ENCODE measurements around the gene CDRT15.
"Not testable (repeated sequence)": the region's sequence is repeated elsewhere in the genome, so short reads cannot be mapped to it uniquely, and the experiment has no call there.

The CDRT15 gene

DNA sequence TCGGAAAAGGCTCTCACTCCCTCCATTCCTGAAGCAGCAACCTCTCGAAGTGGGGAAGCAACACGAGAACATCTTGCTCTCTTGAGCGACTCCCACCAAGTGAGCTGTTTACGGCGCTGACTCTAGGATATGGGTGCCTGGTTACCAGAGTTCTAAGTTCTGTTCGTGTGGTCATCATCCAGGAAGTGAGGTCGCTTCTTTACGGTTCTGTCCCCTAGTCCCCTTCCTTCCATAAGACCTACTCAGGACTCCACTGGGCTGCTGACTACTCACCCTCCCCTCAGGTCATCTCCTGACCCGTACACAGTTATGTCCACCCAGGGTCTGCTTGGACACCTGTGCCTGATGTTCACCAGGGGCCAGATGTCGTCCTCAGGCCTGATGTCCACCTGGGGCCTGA lies at the start of gene CDRT15:
Gene CDRT15, minus strand, starts transcription at position 101 of the 400 bp plus-strand sequence. Its CDS starts 29 bp downstream, at position 72.
- H3K9me3 ChIP-seq (ENCODE audit: control insufficient read depth, insufficient read depth, low read length); H3K9ac ChIP-seq (ENCODE audit: low read depth, low read length); H3K4me1 ChIP-seq (ENCODE audit: insufficient read depth, low read length); H3K36me3 ChIP-seq (ENCODE audit: insufficient read depth, low read length): not testable (repeated sequence)

DNA sequence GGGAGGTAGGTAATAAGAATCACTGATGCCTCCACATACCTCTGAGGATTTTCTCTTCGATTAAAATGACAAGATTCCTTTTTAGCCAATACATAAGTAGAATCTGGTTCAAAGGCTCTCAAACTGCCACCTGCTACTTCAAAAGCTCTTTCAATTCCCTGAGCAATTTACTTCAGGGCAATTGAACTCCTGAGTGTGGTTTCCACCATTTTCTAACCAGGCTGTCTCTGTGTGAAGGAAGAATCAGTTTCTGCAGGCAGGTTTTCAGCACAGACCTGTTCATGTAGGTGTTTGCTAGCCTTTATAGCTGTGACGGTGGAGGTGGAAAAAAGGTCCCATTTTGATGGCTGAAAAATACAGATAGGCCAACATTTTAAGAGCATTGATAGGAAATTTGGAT lies 46.1 kb upstream of the CDRT15 start:
- no peak overlapping the region for H3K9ac ChIP-seq (ENCODE audit: low read depth, low read length)
- no peaks in the 10 kb centered on the region for H3K36me3 ChIP-seq (ENCODE audit: insufficient read depth, low read length)
- no peaks in the 10 kb centered on the region for H3K4me1 ChIP-seq (ENCODE audit: insufficient read depth, low read length)
- H3K9me3 ChIP-seq (ENCODE audit: control insufficient read depth, insufficient read depth, low read length), result no peaks in the 10 kb centered on the region

DNA sequence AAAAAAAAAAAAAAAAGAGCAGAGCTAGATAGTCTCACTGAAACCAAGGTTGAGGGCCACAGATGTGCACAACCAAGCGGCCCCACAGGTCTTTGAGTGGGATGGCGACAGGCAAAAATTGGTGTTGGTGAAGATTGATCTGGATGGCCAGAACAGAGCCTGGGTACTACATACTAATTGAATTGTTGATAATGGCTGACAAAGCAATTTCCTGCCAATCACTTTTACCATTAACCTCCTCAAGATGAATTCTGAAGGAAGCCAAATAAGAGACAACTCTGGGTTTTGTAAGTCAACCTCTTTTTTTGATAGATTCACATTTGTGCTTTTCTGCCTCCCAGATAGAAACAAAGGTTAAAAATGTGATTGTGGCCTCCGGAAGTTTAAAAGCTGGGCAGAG lies 44.9 kb upstream of the CDRT15 start:
- H3K9ac ChIP-seq (ENCODE audit: low read depth, low read length), result no peak overlapping the region
- no peaks in the 10 kb centered on the region for H3K9me3 ChIP-seq (ENCODE audit: control insufficient read depth, insufficient read depth, low read length)
- no peaks in the 10 kb centered on the region for H3K4me1 ChIP-seq (ENCODE audit: insufficient read depth, low read length)
- H3K36me3 ChIP-seq (ENCODE audit: insufficient read depth, low read length), result no peaks in the 10 kb centered on the region

DNA sequence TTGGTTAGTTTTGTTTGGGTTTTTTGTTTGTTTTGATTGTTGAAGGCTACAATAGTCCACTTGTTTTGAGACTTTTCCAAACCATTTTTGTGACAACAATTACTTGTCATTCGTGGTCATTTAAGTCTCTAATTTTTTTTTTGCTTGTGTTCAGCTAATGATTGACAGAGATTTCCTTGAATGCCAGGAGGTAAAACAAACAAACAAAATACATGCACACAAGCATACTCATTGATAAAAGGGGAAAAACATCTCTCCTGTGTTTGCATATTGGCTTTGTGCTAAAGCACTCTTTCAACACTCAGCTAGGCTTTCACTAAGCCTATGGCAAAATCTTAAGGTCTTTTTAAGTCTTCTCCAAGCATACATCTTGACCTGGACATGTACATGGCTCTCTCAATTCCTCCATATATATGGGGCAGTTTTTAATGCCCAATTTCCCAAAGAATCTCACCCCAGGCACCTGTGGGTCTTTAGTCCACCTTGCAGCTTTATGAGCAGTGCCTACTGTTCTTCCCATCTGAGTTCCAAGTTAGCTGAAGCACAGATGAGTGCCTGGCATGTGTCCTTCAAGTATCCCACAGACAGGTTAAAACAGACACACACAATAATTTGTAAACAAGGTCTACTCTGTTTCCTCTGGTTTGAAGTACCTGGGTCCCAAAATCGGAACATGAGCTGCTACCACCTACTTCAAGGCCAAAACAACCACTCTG lies 40.0 kb upstream of the CDRT15 start:
- no peaks in the 10 kb centered on the region for H3K36me3 ChIP-seq (ENCODE audit: insufficient read depth, low read length)
- no peaks in the 10 kb centered on the region for H3K9me3 ChIP-seq (ENCODE audit: control insufficient read depth, insufficient read depth, low read length)
- H3K9ac ChIP-seq (ENCODE audit: low read depth, low read length), result no peak overlapping the region
- no peaks in the 10 kb centered on the region for H3K4me1 ChIP-seq (ENCODE audit: insufficient read depth, low read length)

DNA sequence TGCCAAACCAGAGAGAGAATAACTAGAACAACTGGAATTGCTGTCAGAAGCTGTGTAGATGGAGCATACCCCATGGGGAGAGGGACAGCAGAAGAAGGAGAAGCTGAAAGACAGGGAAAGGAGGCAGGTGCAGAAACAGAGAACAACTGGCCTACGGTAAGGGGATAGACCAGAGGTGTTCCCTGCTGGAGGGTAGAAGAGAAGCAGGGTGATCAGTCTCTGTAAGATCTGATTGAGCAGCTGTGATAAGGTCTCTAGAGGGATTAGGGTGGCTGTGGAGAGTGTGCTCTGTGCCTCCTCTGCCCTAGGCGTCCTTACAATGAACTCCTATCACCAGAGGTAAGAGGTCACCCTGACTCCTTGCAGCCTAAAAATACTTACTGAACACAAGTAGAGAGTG lies 33.8 kb upstream of the CDRT15 start:
- Histone ChIP-seq H3K36me3 (ENCODE audit: insufficient read depth, low read length) (no peaks in the 10 kb centered on the region), H3K9me3 (ENCODE audit: control insufficient read depth, insufficient read depth, low read length) (no peaks in the 10 kb centered on the region), H3K9ac (ENCODE audit: low read depth, low read length) (no peak overlapping the region), H3K4me1 (ENCODE audit: insufficient read depth, low read length) (no peaks in the 10 kb centered on the region)

DNA sequence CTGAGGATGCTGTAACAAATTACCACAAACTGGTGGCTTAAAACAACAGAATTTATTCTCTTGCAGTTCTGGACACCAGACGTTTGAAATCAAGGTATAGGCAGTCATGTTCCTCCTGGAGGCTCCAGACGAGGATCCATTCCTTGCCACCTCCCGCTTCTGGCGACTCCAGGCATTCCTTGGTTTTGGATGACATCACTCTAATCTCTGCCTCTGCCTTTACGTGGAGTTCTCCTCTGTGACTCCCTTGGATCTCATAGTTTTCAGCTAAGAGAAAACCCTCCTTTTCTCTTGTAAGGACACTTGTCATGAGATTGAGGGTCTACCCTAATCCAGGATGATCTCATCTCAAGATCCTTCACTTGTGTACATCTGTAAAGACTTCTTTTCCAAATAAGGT lies 32.8 kb upstream of the CDRT15 start:
- H3K4me1 ChIP-seq (ENCODE audit: insufficient read depth, low read length), result no peaks in the 10 kb centered on the region
- no peak overlapping the region for H3K9ac ChIP-seq (ENCODE audit: low read depth, low read length)
- no peaks in the 10 kb centered on the region for H3K36me3 ChIP-seq (ENCODE audit: insufficient read depth, low read length)
- H3K9me3 ChIP-seq (ENCODE audit: control insufficient read depth, insufficient read depth, low read length), result no peaks in the 10 kb centered on the region

DNA sequence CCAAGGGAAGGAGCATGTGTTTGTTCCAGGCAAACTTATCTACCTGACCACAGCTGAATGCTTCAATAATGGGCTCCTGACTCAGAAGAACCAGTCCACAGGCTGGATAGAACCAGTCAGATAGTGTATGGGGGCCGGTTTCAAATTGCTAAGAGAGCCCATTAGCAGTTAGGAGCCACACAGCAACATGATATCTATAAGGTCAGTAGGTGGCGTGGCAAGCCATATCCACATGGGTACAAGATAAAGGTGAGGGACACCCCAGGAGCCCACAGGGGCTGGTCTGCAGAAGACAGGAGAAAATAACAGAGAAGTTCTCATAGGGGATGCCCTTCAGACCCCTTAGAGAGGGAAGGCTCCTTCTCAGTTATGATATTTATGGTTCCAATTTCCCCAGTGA lies 31.6 kb upstream of the CDRT15 start:
- no peaks in the 10 kb centered on the region for H3K36me3 ChIP-seq (ENCODE audit: insufficient read depth, low read length)
- H3K9ac ChIP-seq (ENCODE audit: low read depth, low read length), result no peak overlapping the region
- no peaks in the 10 kb centered on the region for H3K4me1 ChIP-seq (ENCODE audit: insufficient read depth, low read length)
- H3K9me3 ChIP-seq (ENCODE audit: control insufficient read depth, insufficient read depth, low read length), result no peaks in the 10 kb centered on the region

DNA sequence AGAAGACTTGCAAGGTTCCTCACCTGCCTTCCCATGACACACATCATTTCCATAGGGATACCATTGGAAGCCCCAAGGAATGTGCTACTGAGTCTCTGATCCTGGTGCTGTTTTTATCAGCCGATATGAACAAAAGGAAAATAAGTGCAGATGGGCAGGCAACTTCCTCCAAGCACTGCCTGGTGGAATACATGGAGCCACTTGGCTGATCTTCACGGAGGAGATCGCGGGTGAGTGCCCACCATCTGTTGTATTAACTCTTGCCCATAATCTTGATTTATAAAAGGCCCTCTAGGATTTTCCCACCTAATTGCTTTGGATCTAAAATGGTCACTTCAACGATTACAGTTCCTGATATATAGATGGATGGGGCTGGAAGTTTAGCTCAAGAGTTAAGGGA lies 24.7 kb upstream of the CDRT15 start:
- Histone ChIP-seq H3K36me3 (ENCODE audit: insufficient read depth, low read length) (no peaks in the 10 kb centered on the region), H3K4me1 (ENCODE audit: insufficient read depth, low read length) (no peaks in the 10 kb centered on the region), H3K9me3 (ENCODE audit: control insufficient read depth, insufficient read depth, low read length) (no peaks in the 10 kb centered on the region), H3K9ac (ENCODE audit: low read depth, low read length) (no peak overlapping the region)

DNA sequence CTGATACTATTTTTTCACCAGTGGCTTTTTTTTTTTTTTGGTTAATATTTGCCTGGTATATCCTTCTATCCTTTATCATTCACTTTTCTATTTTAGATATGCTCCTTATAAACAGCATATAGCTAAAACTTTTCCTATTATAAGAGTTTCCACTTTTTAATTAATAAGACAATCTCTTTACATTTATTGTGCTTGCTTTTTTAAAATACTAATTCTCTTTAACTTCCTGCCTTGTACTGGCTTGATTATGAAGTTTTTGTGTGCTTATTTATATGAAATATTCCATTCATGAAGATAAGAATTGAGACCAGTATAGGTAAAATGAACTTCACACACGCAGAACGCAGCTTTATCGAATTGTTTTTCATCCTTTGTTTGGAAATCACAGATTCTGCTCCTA lies 9.0 kb upstream of the CDRT15 start:
- H3K36me3 ChIP-seq (ENCODE audit: insufficient read depth, low read length), result no peaks in the 10 kb centered on the region
- H3K9ac ChIP-seq (ENCODE audit: low read depth, low read length), result no peak overlapping the region
- H3K4me1 ChIP-seq (ENCODE audit: insufficient read depth, low read length), result peaks cover 5% of the 10 kb centered on the region; the same call in 1 of the 2 replicates
- no peaks in the 10 kb centered on the region for H3K9me3 ChIP-seq (ENCODE audit: control insufficient read depth, insufficient read depth, low read length)

DNA sequence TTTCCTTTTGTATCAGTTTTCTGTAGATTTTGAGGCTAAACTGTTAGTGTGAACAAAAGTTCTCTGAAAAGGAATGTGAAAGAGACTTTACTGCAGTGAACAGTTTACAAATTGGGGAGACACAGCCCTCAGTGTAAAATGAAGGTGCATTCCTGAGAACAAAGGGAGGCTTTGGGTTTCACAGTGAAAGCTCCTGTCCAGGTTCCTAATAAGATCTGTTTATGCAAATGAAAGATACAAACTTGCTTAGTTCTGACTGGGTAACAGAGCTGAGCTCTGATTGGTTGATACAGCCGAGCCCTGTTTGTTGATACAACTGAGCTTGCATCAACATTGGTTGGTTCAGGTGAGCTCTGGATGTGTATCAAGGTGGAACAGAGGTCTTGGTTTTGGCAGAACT lies 8.3 kb upstream of the CDRT15 start:
- no peak overlapping the region for H3K9ac ChIP-seq (ENCODE audit: low read depth, low read length)
- peaks cover 5% of the 10 kb centered on the region; the same call in 1 of the 2 replicates for H3K4me1 ChIP-seq (ENCODE audit: insufficient read depth, low read length)
- H3K9me3 ChIP-seq (ENCODE audit: control insufficient read depth, insufficient read depth, low read length), result no peaks in the 10 kb centered on the region
- no peaks in the 10 kb centered on the region for H3K36me3 ChIP-seq (ENCODE audit: insufficient read depth, low read length)

DNA sequence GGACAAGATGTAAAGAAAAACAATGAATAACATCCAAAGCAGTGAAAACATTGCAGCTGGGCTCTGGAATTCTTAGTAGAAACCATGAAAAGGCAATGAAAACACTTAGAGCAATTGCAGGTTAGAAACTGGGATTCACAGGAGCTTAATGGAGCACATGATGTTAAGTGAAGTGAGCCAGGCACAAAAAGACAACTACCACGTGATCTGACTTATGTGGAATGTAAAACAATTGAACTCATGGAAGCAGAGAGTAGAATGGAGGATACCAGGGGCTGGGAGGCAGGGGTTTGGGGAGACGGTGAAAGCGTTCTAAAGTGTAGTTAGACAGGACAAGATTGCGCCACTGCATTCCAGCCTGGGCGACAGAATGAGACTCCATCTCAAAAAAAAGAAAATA lies 2.6 kb upstream of the CDRT15 start:
- H3K36me3 ChIP-seq (ENCODE audit: insufficient read depth, low read length); H3K9me3 ChIP-seq (ENCODE audit: control insufficient read depth, insufficient read depth, low read length); H3K9ac ChIP-seq (ENCODE audit: low read depth, low read length); H3K4me1 ChIP-seq (ENCODE audit: insufficient read depth, low read length): not testable (repeated sequence)

DNA sequence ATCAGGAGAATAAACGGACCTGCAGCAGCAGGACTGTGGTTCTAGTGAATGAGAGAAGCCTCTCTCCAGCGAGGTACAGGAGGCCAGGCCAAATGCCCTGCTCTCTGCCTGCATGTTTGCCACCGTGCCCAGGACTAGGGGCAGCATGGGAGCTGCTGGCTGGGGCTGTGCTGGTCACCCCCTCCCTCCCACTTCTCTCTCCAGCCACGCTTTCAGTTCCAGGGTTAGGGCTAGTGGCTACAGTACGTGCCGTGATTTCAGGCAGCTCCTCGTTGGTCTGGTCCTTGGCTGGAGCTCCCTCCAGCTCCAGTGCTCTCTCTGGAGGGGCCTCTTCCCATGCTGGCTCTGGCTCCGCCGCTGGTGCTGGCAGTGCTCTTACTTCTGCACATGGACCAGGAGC lies 630 bp downstream of the CDRT15 start:
- not testable (repeated sequence) for H3K9ac ChIP-seq (ENCODE audit: low read depth, low read length); H3K36me3 ChIP-seq (ENCODE audit: insufficient read depth, low read length); H3K4me1 ChIP-seq (ENCODE audit: insufficient read depth, low read length); H3K9me3 ChIP-seq (ENCODE audit: control insufficient read depth, insufficient read depth, low read length)

DNA sequence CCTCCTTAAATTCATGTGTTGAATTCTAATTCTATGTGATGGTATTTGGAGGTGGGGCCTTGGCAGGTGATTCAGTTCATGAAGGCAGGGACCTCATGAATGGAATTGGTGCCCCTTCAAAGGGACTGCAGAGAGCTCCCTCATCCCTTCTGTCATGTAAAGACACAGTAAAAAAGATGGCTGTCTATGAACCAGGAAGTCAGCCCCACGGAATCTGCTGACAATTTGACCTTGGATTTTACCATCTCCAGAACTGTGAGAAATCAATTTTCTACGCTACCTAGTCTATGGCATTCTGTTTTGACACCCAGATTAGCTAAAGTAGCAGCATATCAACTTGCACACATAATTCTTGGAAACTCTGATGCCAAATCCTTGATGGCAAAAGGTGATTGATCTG lies 1.6 kb downstream of the CDRT15 start:
- H3K36me3 ChIP-seq (ENCODE audit: insufficient read depth, low read length), result not testable (repeated sequence)

DNA sequence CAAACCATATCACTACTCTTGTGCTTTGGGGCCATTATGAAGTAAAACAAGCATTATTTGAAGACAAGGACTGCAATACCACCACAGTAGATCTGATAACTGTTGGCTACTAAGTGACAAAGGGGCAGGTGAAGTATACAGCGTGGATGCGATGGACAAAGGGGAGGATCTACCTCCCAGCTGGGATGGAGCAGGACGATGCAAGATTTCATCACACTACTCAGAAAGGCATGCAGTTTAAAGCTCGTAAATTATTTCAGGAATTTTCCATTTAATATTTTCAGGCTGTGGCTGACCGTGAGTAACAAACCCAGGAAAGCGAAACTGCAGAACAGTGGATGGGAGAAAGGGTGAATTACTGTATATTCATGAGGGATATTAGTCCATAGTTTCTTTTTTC lies 5.5 kb downstream of the CDRT15 start:
- H3K4me1 ChIP-seq (ENCODE audit: insufficient read depth, low read length); H3K36me3 ChIP-seq (ENCODE audit: insufficient read depth, low read length); H3K9ac ChIP-seq (ENCODE audit: low read depth, low read length); H3K9me3 ChIP-seq (ENCODE audit: control insufficient read depth, insufficient read depth, low read length): not testable (repeated sequence)

More for the DNA sequence above, 1.6 kb downstream of the CDRT15 start:
- H3K4me1 ChIP-seq (ENCODE audit: insufficient read depth, low read length); H3K9ac ChIP-seq (ENCODE audit: low read depth, low read length); H3K9me3 ChIP-seq (ENCODE audit: control insufficient read depth, insufficient read depth, low read length): not testable (repeated sequence)

DNA sequence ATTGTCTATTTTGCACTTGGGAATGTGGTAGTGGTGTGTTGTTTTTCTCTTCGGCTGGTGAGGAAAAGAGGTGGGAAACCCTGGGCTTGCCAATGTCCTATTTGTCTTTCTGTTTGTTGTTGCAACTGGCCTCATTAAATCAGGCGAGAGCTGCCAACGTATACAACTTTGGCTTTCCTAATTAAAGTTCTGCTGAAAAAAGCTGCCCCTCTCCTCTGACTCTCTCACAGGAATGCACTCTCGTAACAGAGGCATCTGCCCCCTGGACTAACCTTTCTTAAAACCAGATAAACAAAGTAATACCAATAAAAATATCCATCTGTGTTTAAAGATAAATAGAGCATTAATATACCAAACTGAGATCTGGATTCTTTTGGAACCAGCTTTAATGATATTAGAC lies 7.8 kb downstream of the CDRT15 start:
- Histone ChIP-seq H3K9me3 (ENCODE audit: control insufficient read depth, insufficient read depth, low read length) (no peaks in the 10 kb centered on the region), H3K9ac (ENCODE audit: low read depth, low read length) (no peak overlapping the region), H3K4me1 (ENCODE audit: insufficient read depth, low read length) (no peaks in the 10 kb centered on the region), H3K36me3 (ENCODE audit: insufficient read depth, low read length) (no peaks in the 10 kb centered on the region)

DNA sequence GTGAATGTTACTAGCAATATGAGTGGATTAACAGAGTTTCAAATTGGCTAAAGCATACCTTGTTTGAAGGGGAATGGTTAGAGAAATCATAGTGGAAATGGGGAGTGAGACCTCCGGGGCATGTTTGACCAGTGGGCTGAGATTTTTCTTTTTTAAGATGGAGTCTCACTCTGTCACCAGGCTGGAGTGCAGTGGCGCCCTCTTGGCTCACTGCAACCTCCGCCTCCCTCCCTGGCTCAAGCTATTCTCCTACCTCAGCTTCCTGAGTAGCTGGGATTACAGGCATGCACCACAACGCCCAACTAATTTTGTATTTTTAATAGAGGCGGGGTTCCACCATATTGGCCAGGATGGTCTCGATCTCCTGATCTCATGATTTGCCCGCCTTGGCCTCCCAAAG lies 9.6 kb downstream of the CDRT15 start:
- Histone ChIP-seq H3K4me1 (ENCODE audit: insufficient read depth, low read length) (no peaks in the 10 kb centered on the region), H3K36me3 (ENCODE audit: insufficient read depth, low read length) (no peaks in the 10 kb centered on the region), H3K9me3 (ENCODE audit: control insufficient read depth, insufficient read depth, low read length) (no peaks in the 10 kb centered on the region), H3K9ac (ENCODE audit: low read depth, low read length) (no peak overlapping the region)

All from ES-I3 (cell line).